ENCODE results near the gene POM121. TPM values are rescaled to one million over a fixed set of nuclear protein-coding genes. Genes with fewer than 3 reads are reported as not detected.
"Not testable (repeated sequence)": the region's sequence is repeated elsewhere in the genome, so short reads cannot be mapped to it uniquely, and the experiment has no call there.

Gene POM121
- total RNA-seq, 1 donor from 2014 or later, result 71.4 TPM

DNA sequence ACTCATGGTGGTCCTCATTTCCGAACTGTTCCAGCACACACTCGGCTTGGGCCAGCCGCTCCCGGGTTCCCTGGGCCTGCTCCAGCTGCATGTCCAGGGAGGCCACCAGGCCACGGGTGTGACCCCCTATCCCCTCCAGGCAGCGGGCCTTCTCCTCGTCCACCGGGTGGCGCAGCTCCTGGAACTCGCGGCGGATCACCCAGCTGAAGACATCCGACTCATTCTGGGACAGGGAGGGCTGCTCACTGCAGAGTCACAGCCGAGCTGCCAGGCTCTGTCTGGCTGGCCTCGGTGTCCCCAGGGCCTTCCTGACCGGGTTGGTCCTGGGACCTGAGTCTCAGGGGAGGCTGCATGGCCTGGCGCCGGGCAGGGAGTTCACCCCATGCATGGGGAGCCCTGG, 35.1 kb downstream of the POM121 start:
- H3K27me3 Mint-ChIP-seq (ENCODE audit: low read depth); intact Hi-C loops (cut with micrococcal nuclease); H3K4me3 Mint-ChIP-seq (ENCODE audit: low read depth); H3K9me3 Mint-ChIP-seq; H3K4me1 Mint-ChIP-seq (ENCODE audit: low read depth); H3K27ac Mint-ChIP-seq; H3K36me3 Mint-ChIP-seq (ENCODE audit: low read depth); DNase-seq (ENCODE audit: low spot score): not testable (repeated sequence)

DNA sequence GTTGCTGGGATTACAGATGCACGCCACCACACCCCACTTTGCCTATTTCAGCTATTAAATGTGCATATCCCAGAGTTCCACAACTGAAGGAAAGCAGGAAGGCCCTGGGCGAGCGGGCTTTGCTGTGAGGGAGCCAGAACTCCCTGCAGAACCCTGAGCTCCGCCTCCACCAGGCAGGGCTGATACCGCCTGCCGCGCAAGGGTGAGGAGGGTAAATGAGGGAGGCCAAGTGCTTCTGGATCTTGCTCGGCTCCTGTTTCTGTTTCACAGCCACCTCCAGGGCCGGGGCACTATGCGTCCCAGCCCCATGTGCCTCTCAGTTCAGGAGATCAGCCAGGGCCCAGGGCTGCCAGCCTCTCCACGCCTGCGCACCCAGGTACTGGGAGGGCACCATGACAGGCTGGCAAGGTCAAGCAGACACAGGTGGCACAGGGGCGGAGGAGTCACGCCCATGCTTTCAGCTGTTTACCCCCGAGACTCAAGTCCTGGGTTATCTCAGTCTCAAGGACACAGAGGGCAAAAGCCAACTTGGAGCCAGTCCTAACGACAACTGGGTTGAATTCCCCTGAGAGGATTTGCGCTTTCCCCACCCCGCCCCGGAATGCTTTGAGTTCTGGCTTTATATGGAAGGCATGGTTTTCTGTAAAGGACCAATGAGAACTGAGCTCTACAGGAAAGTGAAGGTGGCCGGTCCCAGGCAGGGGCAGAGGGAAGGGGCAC, 35.9 kb downstream of the POM121 start:
- H3K27me3 Mint-ChIP-seq (ENCODE audit: low read depth); H3K27ac Mint-ChIP-seq; H3K4me3 Mint-ChIP-seq (ENCODE audit: low read depth); H3K4me1 Mint-ChIP-seq (ENCODE audit: low read depth); H3K9me3 Mint-ChIP-seq; intact Hi-C loops (cut with micrococcal nuclease); DNase-seq (ENCODE audit: low spot score); H3K36me3 Mint-ChIP-seq (ENCODE audit: low read depth): not testable (repeated sequence)

DNA sequence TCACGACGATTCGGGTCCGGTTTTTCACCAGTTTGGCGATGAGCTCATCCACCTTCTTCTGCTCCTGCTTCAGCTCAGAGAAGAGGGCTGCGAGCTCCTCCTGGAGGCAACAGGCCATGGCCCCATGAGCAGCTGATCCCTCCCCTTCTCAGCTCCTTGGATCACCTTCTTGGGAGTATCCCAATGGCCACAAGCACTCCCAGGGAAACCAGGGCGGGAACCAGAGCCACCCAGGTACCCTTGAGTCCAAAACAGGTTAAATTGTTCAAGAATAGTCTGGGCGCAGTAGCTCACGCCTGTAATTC, 36.4 kb downstream of the POM121 start:
- H3K36me3 Mint-ChIP-seq (ENCODE audit: low read depth); DNase-seq (ENCODE audit: low spot score); intact Hi-C loops (cut with micrococcal nuclease); H3K4me1 Mint-ChIP-seq (ENCODE audit: low read depth); H3K9me3 Mint-ChIP-seq; H3K27ac Mint-ChIP-seq; H3K4me3 Mint-ChIP-seq (ENCODE audit: low read depth); H3K27me3 Mint-ChIP-seq (ENCODE audit: low read depth): not testable (repeated sequence)

DNA sequence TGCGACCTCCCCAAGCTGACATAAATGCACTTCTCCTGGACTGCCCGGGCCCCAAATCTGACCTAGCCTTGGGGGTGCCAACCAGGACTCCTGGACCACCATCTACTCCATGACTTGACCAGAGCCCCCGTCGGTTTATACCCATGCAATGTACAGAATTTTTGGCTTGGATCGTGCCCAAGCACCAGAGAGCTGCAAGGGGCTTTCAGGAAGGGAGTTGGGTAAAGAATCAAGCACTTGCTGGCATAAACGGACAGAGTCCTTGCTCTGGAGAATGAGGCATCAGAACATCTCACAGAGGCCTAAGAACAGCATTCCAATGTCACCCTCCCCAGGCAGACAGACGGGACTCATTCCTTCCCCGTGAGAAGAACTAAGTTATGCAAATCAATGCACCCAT, 38.2 kb downstream of the POM121 start:
- H3K9me3 Mint-ChIP-seq; H3K27ac Mint-ChIP-seq; H3K27me3 Mint-ChIP-seq (ENCODE audit: low read depth); H3K36me3 Mint-ChIP-seq (ENCODE audit: low read depth); intact Hi-C loops (cut with micrococcal nuclease); DNase-seq (ENCODE audit: low spot score); H3K4me1 Mint-ChIP-seq (ENCODE audit: low read depth); H3K4me3 Mint-ChIP-seq (ENCODE audit: low read depth): not testable (repeated sequence)

DNA sequence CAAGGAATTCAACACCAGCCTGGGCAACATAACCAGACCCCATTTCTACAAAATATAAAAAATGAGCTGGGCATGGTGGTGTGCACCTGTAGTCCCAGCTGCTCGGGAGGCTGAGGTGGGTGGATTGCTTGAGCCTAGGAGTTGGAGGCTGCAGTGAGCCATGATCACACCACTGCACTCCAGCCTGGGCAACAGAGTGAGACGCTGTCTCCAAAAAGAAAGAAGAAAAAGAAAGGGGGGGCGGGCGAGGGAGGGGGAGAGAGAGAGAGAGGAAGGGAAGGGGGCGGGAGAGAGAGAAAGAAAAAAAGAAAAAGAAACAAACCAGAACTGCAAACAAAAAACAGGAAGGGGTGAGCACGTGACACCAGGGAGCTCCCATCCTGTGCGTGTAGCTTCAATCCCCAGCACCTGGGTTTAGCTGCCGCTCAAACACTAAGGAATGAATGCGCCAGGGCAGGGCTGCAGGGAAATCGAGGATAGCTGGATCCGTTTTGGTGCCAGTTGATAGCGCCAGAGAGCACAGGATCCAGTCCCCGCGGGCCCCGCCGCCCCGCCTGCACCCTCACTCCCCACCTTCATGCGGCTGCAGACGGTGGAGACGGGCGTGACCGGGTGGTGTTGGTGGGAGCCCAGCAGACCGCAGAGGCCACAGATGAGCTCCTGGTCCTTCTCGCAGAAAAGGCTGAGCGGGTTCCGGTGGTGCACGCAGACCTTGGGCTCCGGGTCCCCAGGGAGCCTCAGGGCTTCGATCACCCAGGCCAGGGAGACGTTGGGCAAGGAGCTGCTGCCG, 40.5 kb downstream of the POM121 start:
- DNase-seq (ENCODE audit: low spot score); intact Hi-C loops (cut with micrococcal nuclease); H3K4me3 Mint-ChIP-seq (ENCODE audit: low read depth); H3K27me3 Mint-ChIP-seq (ENCODE audit: low read depth); H3K27ac Mint-ChIP-seq; H3K4me1 Mint-ChIP-seq (ENCODE audit: low read depth); H3K9me3 Mint-ChIP-seq; H3K36me3 Mint-ChIP-seq (ENCODE audit: low read depth): not testable (repeated sequence)

DNA sequence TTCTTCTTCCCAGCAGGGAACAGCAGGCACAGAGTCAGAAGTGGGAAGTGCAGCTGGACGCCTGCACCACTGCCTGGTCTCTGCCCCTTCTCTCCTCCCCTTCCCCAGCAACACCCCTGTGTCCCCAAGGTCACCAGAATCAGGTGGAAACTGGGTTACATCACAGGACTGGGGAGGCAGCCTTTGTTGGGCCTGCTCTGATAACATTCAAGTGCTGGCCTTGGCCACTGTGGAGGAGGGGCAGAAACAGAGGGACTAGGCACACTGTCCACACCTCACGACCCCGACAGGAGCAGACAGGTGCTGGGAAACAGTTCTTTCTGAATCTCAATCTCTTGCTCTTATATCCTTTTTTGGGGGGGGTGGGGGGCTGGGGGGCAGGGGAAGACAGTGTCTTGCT, 42.0 kb downstream of the POM121 start:
- H3K36me3 Mint-ChIP-seq (ENCODE audit: low read depth); DNase-seq (ENCODE audit: low spot score): not testable (repeated sequence)

DNA sequence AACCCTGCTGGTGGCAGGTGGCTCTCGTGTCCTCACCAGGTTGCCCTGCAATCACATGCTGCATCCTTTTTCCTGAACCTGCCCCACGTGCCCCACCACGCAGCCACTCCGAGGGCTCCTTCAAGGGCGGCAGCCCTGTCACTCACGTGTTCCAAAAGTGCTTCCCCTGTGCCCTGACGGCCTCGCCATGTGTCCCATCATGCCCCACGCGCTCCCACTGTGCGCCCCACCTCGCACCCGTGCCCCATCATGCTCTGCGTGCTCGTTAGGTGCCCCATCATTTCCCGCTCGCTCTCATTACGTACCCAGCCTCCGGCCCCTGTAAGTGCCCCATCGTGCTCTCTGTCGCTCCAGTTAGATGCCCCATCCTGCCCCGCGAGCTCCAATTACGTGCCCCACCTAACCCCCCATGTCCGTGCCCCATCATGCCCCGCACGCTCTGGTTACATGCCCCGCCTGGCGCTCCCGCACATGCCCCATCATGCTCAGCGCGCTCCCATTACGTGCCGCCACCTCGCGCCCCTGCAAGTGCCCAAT, 44.2 kb downstream of the POM121 start, which contains the start of gene TRIM74:
Gene TRIM74, minus strand, starts transcription at position 487 of the 537 bp plus-strand sequence. CDS start 3,309 bp downstream, outside the sequence.
- H3K4me1 Mint-ChIP-seq (ENCODE audit: low read depth); H3K4me3 Mint-ChIP-seq (ENCODE audit: low read depth); DNase-seq (ENCODE audit: low spot score); H3K9me3 Mint-ChIP-seq; H3K36me3 Mint-ChIP-seq (ENCODE audit: low read depth); H3K27me3 Mint-ChIP-seq (ENCODE audit: low read depth); H3K27ac Mint-ChIP-seq; intact Hi-C loops (cut with micrococcal nuclease): not testable (repeated sequence)

More for the DNA sequence above, 42.0 kb downstream of the POM121 start:
- H3K27ac Mint-ChIP-seq; H3K9me3 Mint-ChIP-seq; H3K4me3 Mint-ChIP-seq (ENCODE audit: low read depth); H3K4me1 Mint-ChIP-seq (ENCODE audit: low read depth); H3K27me3 Mint-ChIP-seq (ENCODE audit: low read depth); intact Hi-C loops (cut with micrococcal nuclease): not testable (repeated sequence)

DNA sequence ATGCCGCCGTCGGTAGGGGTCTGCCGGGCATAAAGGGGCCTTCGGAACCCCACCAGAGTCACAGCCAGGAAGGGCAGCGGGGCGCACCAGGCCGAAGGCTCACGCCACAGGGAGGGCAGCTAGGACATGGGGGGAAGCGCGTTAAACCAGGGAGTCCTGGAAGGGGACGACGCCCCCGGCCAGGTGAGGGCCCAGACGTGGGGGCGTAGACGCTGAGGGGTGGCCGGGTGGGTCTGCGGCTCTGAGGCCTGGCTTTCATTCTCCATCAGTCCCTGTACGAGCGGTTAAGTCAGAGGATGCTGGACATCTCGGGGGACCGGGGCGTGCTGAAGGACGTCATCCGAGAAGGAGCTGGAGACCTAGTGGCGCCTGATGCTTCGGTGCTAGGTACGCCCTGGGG, 44.8 kb downstream of the POM121 start:
- H3K4me1 Mint-ChIP-seq (ENCODE audit: low read depth); DNase-seq (ENCODE audit: low spot score); H3K9me3 Mint-ChIP-seq; H3K27ac Mint-ChIP-seq; H3K27me3 Mint-ChIP-seq (ENCODE audit: low read depth); intact Hi-C loops (cut with micrococcal nuclease); H3K4me3 Mint-ChIP-seq (ENCODE audit: low read depth); H3K36me3 Mint-ChIP-seq (ENCODE audit: low read depth): not testable (repeated sequence)

DNA sequence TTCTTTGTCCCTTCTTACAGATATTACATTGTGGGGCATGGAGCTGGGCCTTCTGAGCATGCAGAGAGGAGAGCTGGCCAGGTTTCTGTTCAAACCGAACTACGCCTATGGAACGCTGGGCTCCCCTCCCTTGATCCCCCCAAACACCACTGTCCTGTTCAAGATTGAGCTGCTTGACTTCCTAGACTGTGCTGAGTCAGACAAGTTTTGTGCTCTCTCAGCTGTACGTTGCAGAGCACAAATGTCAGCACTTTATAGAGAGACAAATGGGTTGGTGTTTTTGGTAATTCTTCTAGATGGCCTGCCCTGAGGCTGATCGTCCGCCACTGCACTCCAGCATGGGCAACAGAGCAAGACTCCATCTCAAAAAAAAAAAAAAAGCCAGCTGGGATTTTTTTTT, 46.6 kb downstream of the POM121 start:
- H3K4me1 Mint-ChIP-seq (ENCODE audit: low read depth); H3K27ac Mint-ChIP-seq; DNase-seq (ENCODE audit: low spot score); H3K36me3 Mint-ChIP-seq (ENCODE audit: low read depth); intact Hi-C loops (cut with micrococcal nuclease); H3K9me3 Mint-ChIP-seq; H3K27me3 Mint-ChIP-seq (ENCODE audit: low read depth); H3K4me3 Mint-ChIP-seq (ENCODE audit: low read depth): not testable (repeated sequence)

DNA sequence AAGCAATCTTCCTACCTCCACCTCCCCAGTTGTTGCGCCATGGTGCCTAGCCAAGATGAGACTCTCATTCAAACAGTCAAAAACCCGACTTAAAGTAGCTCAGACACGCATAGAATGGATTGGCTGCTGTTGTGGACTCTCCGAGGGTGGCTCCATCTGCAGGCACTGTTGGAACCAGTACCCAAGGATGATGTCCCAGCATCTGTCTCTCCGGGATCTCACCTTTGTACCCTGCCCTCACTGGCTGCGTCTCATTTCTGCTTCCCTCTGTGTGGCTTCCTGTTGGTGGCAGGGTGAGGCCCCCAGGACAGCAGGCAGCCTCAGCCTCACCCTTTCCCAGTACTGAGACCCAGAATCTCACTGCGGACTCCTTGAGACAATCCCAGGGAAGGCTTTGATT, 49.9 kb downstream of the POM121 start:
- not testable (repeated sequence) for H3K9me3 Mint-ChIP-seq

DNA sequence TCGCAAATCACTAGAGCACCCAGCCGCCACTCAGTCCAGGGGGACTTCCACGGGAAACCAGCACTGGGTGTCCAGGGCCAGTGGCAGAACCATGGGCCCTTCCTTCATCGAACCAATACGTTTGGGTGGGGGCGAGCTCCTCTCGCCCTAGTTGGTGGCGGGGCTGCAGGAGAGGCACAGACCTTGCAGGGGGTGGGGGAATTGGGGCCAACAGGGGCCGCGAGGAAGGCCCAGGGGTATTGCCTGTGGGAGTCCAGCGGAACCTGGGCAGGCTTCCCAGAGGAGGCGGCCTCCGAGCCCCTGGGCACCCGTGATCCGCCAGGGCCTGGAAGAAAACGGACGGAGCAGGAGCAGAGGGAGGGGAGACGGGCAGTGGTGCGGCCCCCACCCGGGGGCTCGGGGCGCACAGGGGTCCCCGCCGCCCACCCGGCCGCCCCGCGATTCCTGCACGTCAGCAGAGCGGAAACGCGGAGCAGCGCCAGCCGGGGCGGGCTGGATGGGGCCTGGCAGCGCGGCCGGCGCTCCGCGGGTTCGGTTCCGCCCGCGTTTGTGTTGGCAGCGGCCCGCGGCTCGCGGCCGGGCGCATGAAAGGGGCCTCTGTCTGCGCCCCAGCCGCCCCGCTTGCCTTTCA, 50.9 kb downstream of the POM121 start:
- H3K27ac Mint-ChIP-seq; H3K4me3 Mint-ChIP-seq (ENCODE audit: low read depth); intact Hi-C loops (cut with micrococcal nuclease); H3K9me3 Mint-ChIP-seq; DNase-seq (ENCODE audit: low spot score); H3K27me3 Mint-ChIP-seq (ENCODE audit: low read depth); H3K4me1 Mint-ChIP-seq (ENCODE audit: low read depth); H3K36me3 Mint-ChIP-seq (ENCODE audit: low read depth): not testable (repeated sequence)

More for the DNA sequence above, 49.9 kb downstream of the POM121 start:
- H3K4me1 Mint-ChIP-seq (ENCODE audit: low read depth); H3K27ac Mint-ChIP-seq; DNase-seq (ENCODE audit: low spot score); H3K4me3 Mint-ChIP-seq (ENCODE audit: low read depth); H3K27me3 Mint-ChIP-seq (ENCODE audit: low read depth); intact Hi-C loops (cut with micrococcal nuclease); H3K36me3 Mint-ChIP-seq (ENCODE audit: low read depth): not testable (repeated sequence)

DNA sequence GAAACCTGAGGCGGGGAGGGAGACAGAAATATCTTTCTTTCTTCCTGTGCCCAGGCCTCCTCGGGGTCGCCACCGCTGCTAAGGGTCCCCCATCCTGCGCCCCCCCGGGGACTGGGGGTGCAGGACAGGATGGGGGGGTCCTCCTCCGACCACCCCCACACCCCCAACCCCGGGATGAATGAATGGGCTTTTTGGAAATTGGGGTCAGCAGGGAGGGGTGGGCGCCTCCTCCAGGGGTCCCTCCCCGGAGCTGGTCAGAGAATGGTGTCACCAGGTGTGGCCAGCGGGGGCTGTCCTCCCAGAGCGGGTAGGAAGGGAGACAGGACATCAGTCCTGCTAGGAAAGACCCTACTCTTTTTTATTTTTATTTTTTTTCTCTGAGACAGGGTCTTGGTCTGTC, 51.5 kb downstream of the POM121 start:
- H3K4me3 Mint-ChIP-seq (ENCODE audit: low read depth); H3K27me3 Mint-ChIP-seq (ENCODE audit: low read depth); H3K4me1 Mint-ChIP-seq (ENCODE audit: low read depth); H3K36me3 Mint-ChIP-seq (ENCODE audit: low read depth); H3K27ac Mint-ChIP-seq; intact Hi-C loops (cut with micrococcal nuclease); DNase-seq (ENCODE audit: low spot score); H3K9me3 Mint-ChIP-seq: not testable (repeated sequence)

DNA sequence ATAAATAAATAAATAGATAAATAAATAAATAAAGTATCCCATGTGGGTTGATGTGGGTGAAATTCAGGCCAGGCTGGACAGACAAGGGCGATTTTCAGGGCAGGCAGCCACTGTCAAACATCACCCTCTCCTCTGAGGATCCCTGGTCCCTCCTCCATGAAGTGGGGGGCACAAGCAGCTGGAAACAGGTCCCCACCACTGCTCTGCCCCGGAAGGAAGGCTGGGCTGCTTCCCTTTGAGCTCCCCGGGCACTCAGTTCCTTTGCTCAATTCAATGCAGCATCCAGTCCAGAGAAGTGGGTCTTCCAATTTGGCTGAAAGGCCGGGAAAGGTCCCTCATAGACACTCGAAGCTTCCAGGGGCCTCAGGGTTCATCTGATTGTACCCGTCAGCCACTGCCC, 55.5 kb downstream of the POM121 start:
- H3K27me3 Mint-ChIP-seq (ENCODE audit: low read depth); H3K27ac Mint-ChIP-seq; DNase-seq (ENCODE audit: low spot score); H3K36me3 Mint-ChIP-seq (ENCODE audit: low read depth); intact Hi-C loops (cut with micrococcal nuclease); H3K4me3 Mint-ChIP-seq (ENCODE audit: low read depth); H3K9me3 Mint-ChIP-seq; H3K4me1 Mint-ChIP-seq (ENCODE audit: low read depth): not testable (repeated sequence)

Data from activated T-helper 2 cell treated with anti-CD3 and anti-CD28 coated beads, Interferon-gamma antibody, Interleukin-2, Interleukin-4, amounts not matched to agents 10 μg/mL and 5 μg/mL and 100 μg/mL, durations not matched to agents 14 hours and 24 hours and 36 hours (primary cell).